HepG2 (cell line): ENCODE measurements around the gene TAS2R43.
"Not testable (repeated sequence)": the region's sequence is repeated elsewhere in the genome, so short reads cannot be mapped to it uniquely, and the experiment has no call there.

Experiments used
- IRF9 ChIP-seq: sonication (generic); formaldehyde crosslinking; IDR thresholded peaks from 2 replicates; pipeline ENCODE4 v1.8.0; 2022; ENCODE audit warnings: missing genetic modification reagents, mild to moderate bottlenecking, borderline replicate concordance
- SETDB1 ChIP-seq: sonication (generic); formaldehyde crosslinking; IDR thresholded peaks from 2 replicates; pipeline ENCODE4 v1.5.1; 2020; ENCODE audit warnings: missing genetic modification reagents, mild to moderate bottlenecking, borderline replicate concordance

- not testable (repeated sequence) for TF ChIP-seq IRF9, SETDB1 (CRISPR knock-in tag)
Measured at GRCh38 chr12:11094910-11095309, 2.8 kb upstream of the TAS2R43 start.
